SK-N-SH (cell line): Measurements from ENCODE around the gene BORCS6. TPM values are rescaled to one million over a fixed set of nuclear protein-coding genes. Genes with fewer than 3 reads are reported as not detected.

Experiments
- CTCF ChIA-PET: fragments of 300-600, 350-600 bp; formaldehyde crosslinking; extraction: SDS; loops from one replicate; lab custom pipeline; 2021; lab: Yijun Ruan, JAX
- POLR2A ChIA-PET: fragments of 350-600 bp; sonication (Branson Sonifier 250); formaldehyde crosslinking; extraction: SDS; loops from one replicate; lab custom pipeline; 2020; ENCODE audit warnings: antibody characterized with exemption, inconsistent platforms; lab: Yijun Ruan, JAX
- DNase-seq: peaks from one replicate; pipeline ENCODE4 v3.0.0; 2012
- H2AFZ ChIP-seq: fragments of 200-600 bp; sonication (generic); 2 replicates; pipeline ENCODE4 v1.8.1; 2016; ENCODE audit warnings: antibody characterized with exemption, mild to moderate bottlenecking, low read depth
- H3F3A ChIP-seq: fragments of 200-600 bp; sonication (generic); replicated peaks from 2 replicates; pipeline ENCODE3; 2016; ENCODE audit warnings: antibody characterized with exemption, mild to moderate bottlenecking; ENCODE audit not compliant: insufficient read depth
- H3K27ac ChIP-seq, 2 experiments: fragments of 200-500 bp in 1 of 2; fragments of 200-600 bp in 1 of 2; sonication (Bioruptor generic) in 1 of 2; sonication (generic), shearing (Covaris generic) in 1 of 2; 2 replicates each; pipeline versions ENCODE4 v1.5.1 to v1.6.1; 2014 to 2016; ENCODE audit warnings: low read depth in 2 of 2, inconsistent platforms in 1 of 2, low read length in 1 of 2, mild to moderate bottlenecking in 1 of 2, mixed read lengths in 1 of 2
- H3K27me3 ChIP-seq: fragments of 200-600 bp; sonication (generic), shearing (Covaris generic); 2 replicates; pipeline ENCODE4 v1.6.1; 2016; ENCODE audit warnings: mixed run types; ENCODE audit not compliant: insufficient read depth
- H3K36me3 ChIP-seq, 2 experiments: fragments of 200-500 bp in 1 of 2; fragments of 200-600 bp in 1 of 2; sonication (Bioruptor generic) in 1 of 2; sonication (generic) in 1 of 2; replicated peaks in 1 of 2; 2 replicates each; pipeline versions ENCODE3 to v1.5.1; 2014 to 2016; ENCODE audit warnings: low read length in 1 of 2, mild to moderate bottlenecking in 1 of 2; ENCODE audit not compliant: insufficient read depth in 2 of 2, control insufficient read depth in 1 of 2
- H3K4me1 ChIP-seq, 2 experiments: fragments of 200-500 bp in 1 of 2; fragments of 200-600 bp in 1 of 2; sonication (Bioruptor generic) in 1 of 2; sonication (generic), shearing (Covaris generic) in 1 of 2; 2 replicates each; pipeline versions ENCODE4 v1.5.1 to v1.6.1; 2014 to 2016; ENCODE audit warnings: low read depth in 1 of 2, low read length in 1 of 2, mixed run types in 1 of 2; ENCODE audit not compliant: insufficient read depth in 2 of 2, control insufficient read depth in 1 of 2
- H3K4me2 ChIP-seq: fragments of 200-600 bp; sonication (generic), shearing (Covaris generic); 2 replicates; pipeline ENCODE4 v1.6.1; 2017; ENCODE audit warnings: mixed run types
- H3K4me3 ChIP-seq, 2 experiments: fragments of 200-500 bp in 1 of 2; fragments of 200-600 bp in 1 of 2; sonication (Bioruptor generic) in 1 of 2; sonication (generic), shearing (Covaris generic) in 1 of 2; 2 replicates each; pipeline versions ENCODE4 v1.5.1 to v1.8.1; 2014 to 2016; ENCODE audit warnings: low read depth in 2 of 2, inconsistent platforms in 1 of 2, low read length in 1 of 2, mild to moderate bottlenecking in 1 of 2, mixed read lengths in 1 of 2, moderate library complexity in 1 of 2
- H3K79me2 ChIP-seq: fragments of 200-600 bp; sonication (generic); 2 replicates; pipeline ENCODE4 v1.8.1; 2017; ENCODE audit warnings: mild to moderate bottlenecking; ENCODE audit not compliant: insufficient read depth
- H3K9ac ChIP-seq: fragments of 200-600 bp; sonication (generic); 2 replicates; pipeline ENCODE4 v1.6.1; 2017; ENCODE audit warnings: mixed run types
- H3K9me2 ChIP-seq: fragments of 200-600 bp; sonication (generic); 2 replicates; pipeline ENCODE4 v1.6.1; 2017; ENCODE audit warnings: mixed run types
- H3K9me3 ChIP-seq: fragments of 200-600 bp; sonication (generic); 2 replicates; pipeline ENCODE4 v1.6.1; 2017; ENCODE audit warnings: mixed run types, mild to moderate bottlenecking, moderate library complexity
- H4K20me1 ChIP-seq: fragments of 200-600 bp; sonication (generic); 2 replicates; pipeline ENCODE4 v1.6.1; 2017; ENCODE audit warnings: mild to moderate bottlenecking, mixed run types; ENCODE audit not compliant: insufficient read depth
- CHD2 ChIP-seq: fragments of 150-350 bp; IDR thresholded peaks from 2 replicates; pipeline ENCODE4 v1.6.1; 2018; ENCODE audit warnings: low read length; ENCODE audit not compliant: partially characterized antibody
- CTCF ChIP-seq: fragments of 200-600 bp; sonication (generic); IDR thresholded peaks from 2 replicates; pipeline ENCODE4 v1.6.1; 2017; ENCODE audit warnings: antibody characterized with exemption, mild to moderate bottlenecking, moderate library complexity
- ELF1 ChIP-seq: IDR thresholded peaks from 2 replicates; pipeline ENCODE4 v1.4.0; 2012
- EP300 ChIP-seq, 2 experiments: IDR thresholded peaks; 2 replicates each; pipeline versions ENCODE4 v1.4.0 to v1.6.1; 2012; ENCODE audit warnings: borderline replicate concordance in 1 of 2, low read depth in 1 of 2, low read length in 1 of 2
- EZH2phosphoT487 ChIP-seq: fragments of 200-600 bp; sonication (generic); IDR thresholded peaks from 2 replicates; pipeline ENCODE4 v1.6.1; 2017; ENCODE audit warnings: low read depth, mixed run types, mild to moderate bottlenecking, antibody characterized with exemption, moderate library complexity, borderline replicate concordance
- FOSL2 ChIP-seq: IDR thresholded peaks from 2 replicates; pipeline ENCODE4 v1.4.0; 2012; ENCODE audit warnings: low read depth, mild to moderate bottlenecking, moderate library complexity, borderline replicate concordance
- FOXJ3 ChIP-seq: sonication (generic); formaldehyde crosslinking; IDR thresholded peaks from 2 replicates; pipeline ENCODE4 v1.5.1; 2020; ENCODE audit warnings: mild to moderate bottlenecking, missing genetic modification reagents
- FOXM1 ChIP-seq: IDR thresholded peaks from 2 replicates; pipeline ENCODE4 v1.4.0; 2012; ENCODE audit warnings: low read depth, mild to moderate bottlenecking
- GATA2 ChIP-seq: sonication (generic); formaldehyde crosslinking; IDR thresholded peaks from 2 replicates; pipeline ENCODE4 v1.5.0; 2020; ENCODE audit warnings: mild to moderate bottlenecking, missing genetic modification reagents
- JUND ChIP-seq: IDR thresholded peaks from 2 replicates; pipeline ENCODE4 v1.4.0; 2012
- NRF1 ChIP-seq: IDR thresholded peaks from 2 replicates; pipeline ENCODE4 v1.6.1; 2012; ENCODE audit warnings: low read depth, mild to moderate bottlenecking, low read length
- PBX3 ChIP-seq: IDR thresholded peaks from 2 replicates; pipeline ENCODE4; 2012
- RAD21 ChIP-seq: IDR thresholded peaks from 2 replicates; pipeline ENCODE4 v1.6.1; 2012; ENCODE audit warnings: mild to moderate bottlenecking, low read length
- RCOR1 ChIP-seq: fragments of 150-350 bp; IDR thresholded peaks from 2 replicates; pipeline ENCODE4 v1.6.1; 2017; ENCODE audit warnings: antibody characterized with exemption, low read length
- REST ChIP-seq: IDR thresholded peaks from 2 replicates; pipeline ENCODE4 v1.6.1; 2012; ENCODE audit warnings: mild to moderate bottlenecking, low read depth, low read length, moderate library complexity
- RFX5 ChIP-seq: IDR thresholded peaks from 2 replicates; pipeline ENCODE4 v1.6.1; 2012; ENCODE audit warnings: mild to moderate bottlenecking, improper control_type of control experiment, low read length
- SIN3A ChIP-seq: IDR thresholded peaks from 2 replicates; pipeline ENCODE4 v1.6.1; 2012; ENCODE audit warnings: low read depth, mild to moderate bottlenecking, low read length, moderate library complexity, borderline replicate concordance
- SMC3 ChIP-seq: IDR thresholded peaks from 2 replicates; pipeline ENCODE4 v1.6.1; 2012; ENCODE audit warnings: low read depth, low read length, improper control_type of control experiment
- TAF1 ChIP-seq: IDR thresholded peaks from 2 replicates; pipeline ENCODE4 v1.6.1; 2012; ENCODE audit warnings: low read depth, mild to moderate bottlenecking, low read length, moderate library complexity, borderline replicate concordance
- TCF12 ChIP-seq: IDR thresholded peaks from 2 replicates; pipeline ENCODE4 v1.4.0; 2012
- TEAD4 ChIP-seq: IDR thresholded peaks from 2 replicates; pipeline ENCODE4 v1.4.0; 2012; ENCODE audit warnings: mild to moderate bottlenecking, borderline replicate concordance; ENCODE audit not compliant: insufficient read depth
- USF1 ChIP-seq: IDR thresholded peaks from 2 replicates; pipeline ENCODE4 v1.4.0; 2012; ENCODE audit warnings: low read depth, borderline replicate concordance
- YY1 ChIP-seq: IDR thresholded peaks from 2 replicates; pipeline ENCODE4 v1.4.0; 2012; ENCODE audit warnings: low read depth, mild to moderate bottlenecking
- ZBTB33 ChIP-seq: IDR thresholded peaks from 2 replicates; pipeline ENCODE4 v1.4.0; 2012; ENCODE audit warnings: low read depth, borderline replicate concordance
- WGBS: methylation state at CpG from one replicate; pipeline ENCODE4 v1.1.6; 2017; ENCODE audit warnings: low lambda C conversion rate; 5-methylcytosine and 5-hydroxymethylcytosine counted together
- polyA plus RNA-seq, 3 experiments: library from polyadenylated mRNA; depleted of rRNA; stranded (reverse); fragments of >200 nt; gene quantifications; 2 replicates each; pipeline ENCODE4 v1.2.3, GENCODE V29; 2012

Gene BORCS6
- polyA plus RNA-seq, 1 of the 3 experiments (the other 2 are of a cell fraction), result 4.3 TPM

GRCh38 chr17:8222630-8223355, 32.8 kb upstream of the BORCS6 start:
- Histone ChIP-seq H3K4me1 (peaks cover 8 to 22% of the 10 kb centered on the region in 2 experiments; a peak in 3 of 4 replicates), H3K4me2 (peak overlapping the region; percentile 98), H3K36me3 (peaks cover 0 to 3% of the 10 kb centered on the region in 2 experiments), H2AFZ (peak overlapping the region; percentile 70; the same call in 1 of the 2 replicates), H3K9ac (peak overlapping the region; percentile 89), H4K20me1 (0 out of 2 replicates have a peak, but pooled peaks cover 4% of the 10 kb centered on the region), H3F3A (peaks cover 60% of the 10 kb centered on the region), H3K4me3 (peak overlapping the region; percentile 83 to 86), H3K9me3 (no peaks in the 10 kb centered on the region), H3K79me2 (no peaks in the 10 kb centered on the region), H3K9me2 (no peaks in the 10 kb centered on the region), H3K27me3 (no peaks in the 10 kb centered on the region), H3K27ac (peak overlapping the region; percentile 92 to 95)
- 0% methylated on average over 39 of the region's 49 CpGs for WGBS
- ChIA-PET POLR2A (interaction anchor here (0.7 to 2.8 kb wide), 7 partner anchors 25 to 160 kb away, joined by 4 to 14 read pairs (median 8); partner anchors contain the start of genes CTC1 and RPL26), CTCF (interaction anchor here (0.9 to 6.5 kb wide), 11 partner anchors 11 to 1200 kb away, joined by 3 to 55 read pairs (median 7); partner anchors contain the start of genes ALOXE3, BORCS6, HES7 and SLC25A35)
- peak; percentile 76 for DNase-seq
- TF ChIP-seq FOXJ3 (CRISPR knock-in tag) (peak; percentile 39; the same call in 1 of the 2 replicates), ZBTB33 (no peak), JUND (no peak), TEAD4 (peak; percentile 90), TCF12 (no peak), REST (peak; percentile 38), SMC3 (no peak), GATA2 (CRISPR knock-in tag) (no peak), FOSL2 (peak; percentile 62; the same call in 1 of the 2 replicates), EZH2phosphoT487 (no peak), NRF1 (no peak), RCOR1 (peak; percentile 62; the same call in 1 of the 2 replicates), RFX5 (no peak), RAD21 (no peak), TAF1 (peak; percentile 43), CHD2 (peak; percentile 56), CTCF (no peak), YY1 (peak; percentile 52), ELF1 (no peak), USF1 (no peak), FOXM1 (no peak), PBX3 (no peak), EP300 (IDR thresholded peaks at IDR 0.05; ENCODE audit: borderline replicate concordance in 1 of 2, low read depth in 1 of 2, low read length in 1 of 2) (no peak), SIN3A (no peak; the same call in 1 of the 2 replicates)
